ENCODE data around the gene SCG5.
A peak's percentile ranks its signal among the peaks of the same experiment; 100 is the strongest.
"Not testable (repeated sequence)": the region's sequence is repeated elsewhere in the genome, so short reads cannot be mapped to it uniquely, and the experiment has no call there.

Gene SCG5, protein sequence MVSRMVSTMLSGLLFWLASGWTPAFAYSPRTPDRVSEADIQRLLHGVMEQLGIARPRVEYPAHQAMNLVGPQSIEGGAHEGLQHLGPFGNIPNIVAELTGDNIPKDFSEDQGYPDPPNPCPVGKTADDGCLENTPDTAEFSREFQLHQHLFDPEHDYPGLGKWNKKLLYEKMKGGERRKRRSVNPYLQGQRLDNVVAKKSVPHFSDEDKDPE

DNA sequence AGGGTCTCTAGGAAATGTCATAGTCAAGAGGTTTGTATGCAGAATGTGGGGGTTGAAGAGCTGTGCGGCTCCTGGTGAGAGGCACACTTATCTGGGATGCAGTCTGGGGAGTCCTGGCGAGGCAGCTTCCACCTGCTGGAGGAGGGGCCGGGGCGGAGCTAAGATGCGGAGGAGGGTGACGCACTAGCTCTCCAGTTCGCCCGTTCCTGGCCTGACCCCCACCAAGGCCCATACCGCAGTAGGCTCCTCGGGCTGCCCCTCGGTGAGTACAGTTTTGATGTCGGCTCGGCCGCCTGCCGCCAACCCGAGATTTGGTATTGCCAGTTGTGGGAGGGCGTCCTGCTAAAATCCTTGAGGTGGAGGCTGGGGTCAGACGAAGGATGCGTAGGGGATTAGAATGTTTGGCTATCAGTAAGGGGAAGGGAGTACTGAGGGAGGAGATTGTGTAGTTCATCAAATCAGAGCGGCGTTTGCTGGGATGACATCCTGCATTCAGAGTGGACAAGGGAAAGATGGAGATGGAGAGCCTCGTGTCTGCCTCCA is at the start of gene SCG5:
Gene SCG5 (plus strand): TSS at position 194 of the 543 bp plus-strand sequence. CDS start 1,883 bp downstream, outside the sequence.
- intact Hi-C loops (cut with DNase I): no loop called here
- DNase-seq: peak; percentile 60 to 97 (median 82)

DNA sequence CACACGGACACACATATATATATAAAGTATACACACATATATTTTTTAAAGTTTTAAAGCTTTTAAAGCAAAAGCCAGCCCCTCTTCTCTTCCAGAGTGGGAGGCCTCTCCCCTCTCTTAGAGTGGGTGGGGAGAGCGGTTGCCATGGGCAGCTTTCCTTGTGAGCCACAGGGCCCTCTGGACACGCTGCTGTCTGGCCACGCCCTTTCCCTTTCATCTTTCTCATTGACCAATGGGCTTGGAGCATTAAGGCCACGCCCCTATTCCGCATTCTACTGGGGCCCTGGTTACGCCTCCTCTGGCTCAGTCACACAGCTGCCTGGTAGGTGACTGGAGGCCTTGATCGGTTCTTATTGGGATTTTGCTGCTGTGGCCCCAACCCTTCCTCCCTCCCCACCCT is 48.4 kb upstream of the SCG5 start, which contains the start of gene GOLGA8N:
Gene GOLGA8N (plus strand): TSS at position 306 of the 400 bp plus-strand sequence.
- intact Hi-C loops (cut with DNase I); DNase-seq: not testable (repeated sequence)

DNA sequence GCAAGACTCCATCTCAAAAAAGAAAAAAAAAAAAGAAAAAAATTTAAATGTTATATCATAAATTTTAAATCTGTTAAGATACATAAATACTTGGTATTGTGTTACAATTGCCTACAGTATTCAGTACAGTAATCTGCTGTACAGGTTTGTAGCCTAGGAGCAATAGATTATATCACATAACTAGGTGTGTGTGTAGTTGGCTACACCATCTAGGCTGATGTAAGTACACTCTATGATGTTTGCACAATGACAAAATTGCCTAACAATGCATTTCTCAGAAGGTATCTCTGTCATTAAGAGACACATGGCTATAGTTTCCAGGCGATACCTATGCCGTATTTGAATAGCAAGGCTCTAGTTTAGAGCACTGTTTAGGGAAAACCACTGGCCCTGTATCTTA is 32.0 kb upstream of the SCG5 start:
- intact Hi-C loops (cut with DNase I); DNase-seq: not testable (repeated sequence)

DNA sequence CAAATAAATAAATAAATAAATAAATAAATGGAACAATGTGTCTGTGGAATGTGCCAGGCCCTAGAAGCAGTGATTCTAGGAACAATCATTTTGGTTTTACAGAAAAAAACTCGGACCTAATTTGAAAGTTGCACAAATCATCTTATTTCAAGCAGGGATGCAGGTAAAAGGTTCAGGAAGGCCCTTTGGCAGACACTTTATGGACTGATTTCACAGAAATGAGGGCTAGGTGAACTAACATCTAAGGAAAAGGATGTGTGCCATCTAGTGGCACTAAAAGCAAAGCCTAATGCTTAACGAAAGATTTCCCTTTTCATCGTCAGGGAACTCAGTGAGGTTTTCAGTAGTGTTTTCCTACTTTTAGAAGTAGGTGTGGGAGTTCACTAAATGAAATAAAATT is 30.8 kb upstream of the SCG5 start:
- DNase-seq; intact Hi-C loops (cut with DNase I): not testable (repeated sequence)

DNA sequence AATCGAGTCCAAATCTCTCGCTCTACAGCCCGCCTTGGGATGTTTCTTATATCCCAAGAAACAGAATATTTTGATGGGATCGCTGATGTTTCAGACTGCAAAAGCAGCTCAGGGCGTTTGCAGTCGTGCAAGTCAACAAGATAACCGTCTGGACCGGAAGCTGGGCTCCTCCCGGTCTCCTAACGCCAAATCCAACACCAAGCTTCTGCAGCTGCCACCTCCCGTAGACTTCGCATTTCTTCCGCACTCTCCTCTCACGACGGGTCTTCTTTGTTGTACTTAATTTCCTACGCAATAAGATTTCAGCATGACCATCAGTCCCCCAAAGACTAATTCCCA is 26.8 kb upstream of the SCG5 start:
- peak in 5 of 10 donors; percentile 37 to 91 (median 44) for DNase-seq
- intact Hi-C loops (cut with DNase I): not testable (repeated sequence)

DNA sequence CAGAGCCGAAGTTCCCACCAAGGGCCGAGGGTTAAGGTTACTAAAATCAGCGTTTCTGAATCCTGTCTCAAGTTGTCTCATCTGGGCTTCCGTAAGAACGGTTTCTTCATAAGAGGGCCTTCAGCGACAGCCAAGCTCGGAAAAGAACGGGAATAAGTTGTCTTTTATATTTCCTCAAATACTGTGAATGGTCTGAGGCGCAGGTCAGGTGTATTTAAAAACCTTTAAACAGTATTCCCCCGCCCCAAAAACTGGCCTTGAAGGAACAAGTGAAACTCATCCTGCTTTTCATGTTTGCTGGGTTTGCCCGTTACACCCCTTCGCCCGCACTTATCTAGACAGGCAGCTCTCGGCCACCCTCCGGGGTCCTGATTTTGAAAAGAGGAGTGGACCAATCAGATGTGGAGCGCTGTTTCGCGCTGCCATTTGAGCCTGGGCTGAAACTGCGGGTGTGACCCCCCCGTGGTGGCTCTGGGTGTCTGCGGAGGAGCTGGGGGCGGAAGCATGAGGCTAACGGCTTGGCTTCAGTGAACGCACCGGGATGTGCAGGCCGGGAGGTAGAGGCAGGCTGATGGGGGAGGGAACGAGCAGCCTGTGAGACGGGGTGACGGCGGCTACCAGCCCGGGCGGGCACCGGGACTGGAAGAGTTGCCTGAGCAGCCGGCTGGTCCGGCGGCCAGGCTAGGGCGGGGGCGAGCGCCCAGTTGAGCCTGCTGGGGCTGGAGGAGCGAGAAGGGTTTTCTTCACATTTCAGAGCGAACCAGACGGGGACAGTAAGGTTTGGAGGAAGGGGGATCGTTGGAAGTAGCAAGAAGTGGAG is 26.2 kb upstream of the SCG5 start, which contains the start of gene ARHGAP11A:
Gene ARHGAP11A (plus strand): TSS at position 454 of the 820 bp plus-strand sequence. CDS start 708 bp downstream, outside the sequence.
- intact Hi-C loops (cut with DNase I): not testable (repeated sequence)
- DNase-seq: peak; percentile 46 to 95 (median 70)

DNA sequence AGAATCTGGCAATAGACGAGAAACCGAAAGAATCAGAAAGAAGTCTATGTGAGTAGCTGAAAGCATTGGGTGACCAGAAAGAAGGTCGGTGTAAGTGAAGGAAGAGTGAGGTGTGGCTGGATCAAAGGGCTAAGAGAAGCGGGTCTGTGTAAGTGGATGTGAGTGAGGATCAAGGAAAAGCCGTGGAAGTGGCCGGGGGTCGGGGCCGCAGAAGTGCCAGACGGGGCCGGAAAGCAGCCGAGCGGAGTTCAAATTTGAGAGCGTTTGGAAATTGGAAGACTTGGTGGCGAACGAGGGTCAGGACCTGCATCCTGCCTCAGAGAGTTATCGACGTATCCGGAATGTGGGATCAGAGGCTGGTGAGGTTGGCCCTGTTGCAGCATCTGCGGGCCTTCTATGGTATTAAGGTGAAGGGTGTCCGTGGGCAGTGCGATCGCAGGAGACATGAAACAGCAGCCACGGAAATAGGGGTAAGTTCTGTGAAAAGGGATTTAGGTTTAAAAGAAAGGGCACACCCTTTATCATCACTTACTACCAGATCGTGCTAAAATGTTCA is 25.6 kb upstream of the SCG5 start:
- intact Hi-C loops (cut with DNase I): not testable (repeated sequence)
- DNase-seq: peak in 1 of 10 donors; percentile 21

DNA sequence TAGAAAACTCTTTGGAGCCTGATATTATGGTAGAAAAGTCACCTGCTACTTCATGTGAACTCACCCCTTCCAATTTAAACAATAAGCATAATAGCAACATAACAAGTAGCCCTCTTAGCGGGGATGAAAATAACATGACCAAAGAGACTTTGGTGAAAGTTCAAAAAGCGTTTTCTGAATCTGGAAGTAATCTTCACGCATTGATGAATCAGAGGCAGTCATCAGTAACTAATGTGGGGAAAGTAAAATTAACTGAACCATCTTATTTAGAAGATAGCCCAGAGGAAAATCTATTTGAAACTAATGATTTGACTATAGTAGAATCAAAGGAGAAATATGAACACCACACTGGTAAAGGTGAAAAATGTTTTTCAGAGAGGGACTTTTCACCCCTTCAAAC is 5.1 kb upstream of the SCG5 start:
- no peak for DNase-seq
- intact Hi-C loops (cut with DNase I): no loop called here

DNA sequence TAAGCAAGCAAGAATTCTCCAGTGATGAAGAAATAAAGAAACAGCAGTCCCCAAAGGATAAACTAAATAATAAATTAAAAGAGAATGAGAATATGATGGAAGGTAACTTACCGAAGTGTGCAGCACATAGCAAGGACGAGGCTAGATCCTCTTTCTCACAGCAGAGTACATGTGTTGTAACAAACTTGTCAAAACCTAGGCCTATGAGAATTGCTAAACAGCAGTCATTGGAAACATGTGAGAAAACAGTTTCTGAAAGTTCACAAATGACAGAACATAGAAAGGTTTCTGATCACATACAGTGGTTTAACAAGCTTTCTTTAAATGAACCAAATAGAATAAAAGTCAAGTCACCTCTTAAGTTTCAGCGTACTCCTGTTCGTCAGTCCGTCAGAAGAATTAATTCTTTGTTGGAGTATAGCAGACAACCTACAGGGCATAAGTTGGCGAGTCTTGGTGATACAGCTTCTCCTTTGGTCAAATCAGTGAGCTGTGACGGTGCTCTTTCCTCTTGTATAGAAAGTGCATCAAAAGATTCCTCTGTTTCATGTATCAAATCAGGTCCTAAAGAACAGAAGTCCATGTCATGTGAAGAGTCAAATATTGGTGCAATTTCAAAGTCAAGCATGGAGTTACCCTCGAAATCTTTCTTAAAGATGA is 4.5 kb upstream of the SCG5 start:
- intact Hi-C loops (cut with DNase I): no loop called here
- DNase-seq: no peak

DNA sequence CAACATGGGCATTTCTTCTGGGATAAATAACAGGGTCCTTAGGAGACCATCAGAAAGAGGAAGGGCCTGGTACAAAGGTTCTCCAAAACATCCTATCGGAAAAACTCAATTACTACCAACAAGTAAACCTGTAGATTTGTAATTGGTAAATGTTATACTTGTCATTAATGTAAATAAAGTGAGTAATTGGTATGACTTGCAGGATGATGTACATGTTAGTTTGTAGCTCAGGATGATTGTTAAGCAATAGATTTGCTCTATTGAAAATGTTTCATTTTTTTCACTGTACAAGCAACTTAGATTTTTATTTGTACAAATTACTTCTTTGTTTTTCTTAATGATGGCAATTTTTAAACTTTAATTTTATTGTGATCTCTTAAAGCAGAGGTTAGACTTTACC is 3.8 kb upstream of the SCG5 start:
- intact Hi-C loops (cut with DNase I): no loop called here

DNA sequence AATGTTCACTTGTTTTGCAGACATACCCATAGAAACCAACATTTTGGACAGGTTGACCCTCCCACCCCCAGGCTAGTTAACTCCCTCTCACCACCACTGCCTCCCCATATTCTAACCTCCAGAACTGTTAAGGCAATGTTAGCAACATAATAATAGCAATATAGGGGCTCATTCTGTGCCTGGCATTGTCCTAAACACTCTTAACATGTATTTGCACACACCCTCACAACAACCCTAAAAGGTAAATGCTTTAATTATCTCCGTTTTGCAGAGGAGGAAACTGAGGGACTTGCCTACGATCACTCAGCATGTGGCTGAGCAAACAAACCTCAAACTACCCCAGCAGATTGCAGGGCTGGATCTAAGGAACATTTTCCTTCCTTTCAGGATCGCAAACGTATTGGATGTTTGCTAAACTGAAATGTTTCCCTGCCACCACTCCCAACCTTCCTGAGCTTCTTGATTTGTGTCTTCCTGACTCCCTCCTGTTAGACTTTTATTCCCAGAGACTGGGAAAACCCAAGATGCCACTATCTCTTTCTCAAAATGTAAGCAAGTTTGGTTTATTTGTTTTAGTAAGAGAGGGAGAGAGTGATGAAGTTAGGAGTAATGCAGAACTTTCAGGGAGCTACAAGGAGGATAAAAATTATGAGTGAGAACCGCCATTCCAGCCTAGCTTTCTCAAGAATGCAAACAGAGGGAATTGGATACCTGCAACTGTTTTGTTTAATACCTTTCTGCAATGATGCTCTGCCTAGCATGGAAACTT is 1.3 kb downstream of the SCG5 start:
- intact Hi-C loops (cut with DNase I): no loop called here
- DNase-seq: no peak

More for the DNA sequence above, 3.8 kb upstream of the SCG5 start:
- DNase-seq: no peak

DNA sequence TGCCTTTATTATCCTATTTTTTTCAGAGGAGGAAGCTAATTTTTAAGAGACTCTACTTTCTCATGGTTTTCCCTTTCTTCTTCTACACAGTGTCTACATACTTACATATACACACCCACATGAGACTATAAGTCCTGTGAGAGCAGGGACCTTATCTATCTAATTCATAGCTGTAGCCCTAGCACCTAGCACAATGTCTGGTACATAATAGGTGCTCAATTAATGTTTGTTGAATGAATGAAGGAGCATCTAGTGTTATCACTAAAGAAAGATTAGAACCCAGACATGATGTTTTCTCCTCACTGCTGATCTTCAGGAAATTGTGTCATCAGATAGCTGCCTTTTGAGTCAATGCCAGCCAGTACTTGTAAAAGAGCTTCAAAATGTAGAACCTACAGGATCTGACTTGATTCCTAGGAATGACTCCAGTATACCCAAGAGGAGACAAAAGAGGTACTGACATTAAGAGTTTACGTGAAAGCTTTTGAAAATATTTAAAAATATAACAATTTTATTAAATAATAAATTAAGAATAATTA is 2.5 kb downstream of the SCG5 start:
- DNase-seq: no peak
- intact Hi-C loops (cut with DNase I): no loop called here

DNA sequence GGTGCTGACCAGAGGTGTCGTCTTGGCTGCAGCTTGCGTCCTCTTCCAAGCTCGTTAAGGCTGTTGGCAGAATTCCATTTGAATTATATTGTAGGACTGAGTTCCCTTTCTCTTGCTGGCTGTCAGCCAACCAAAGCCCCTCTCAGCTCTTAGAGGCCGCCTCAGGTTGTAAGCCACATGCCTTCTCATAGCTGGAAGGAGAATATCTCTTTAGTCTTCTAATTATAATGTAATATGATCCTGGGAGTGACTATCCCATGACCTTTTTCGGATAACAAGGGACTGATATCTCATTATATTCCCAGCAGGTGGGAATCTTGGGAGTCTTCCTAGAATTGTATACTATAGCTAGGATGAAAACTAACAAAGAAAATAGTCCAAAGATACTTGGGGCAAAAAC is 4.8 kb downstream of the SCG5 start:
- intact Hi-C loops (cut with DNase I): no loop called here
- DNase-seq: no peak

DNA sequence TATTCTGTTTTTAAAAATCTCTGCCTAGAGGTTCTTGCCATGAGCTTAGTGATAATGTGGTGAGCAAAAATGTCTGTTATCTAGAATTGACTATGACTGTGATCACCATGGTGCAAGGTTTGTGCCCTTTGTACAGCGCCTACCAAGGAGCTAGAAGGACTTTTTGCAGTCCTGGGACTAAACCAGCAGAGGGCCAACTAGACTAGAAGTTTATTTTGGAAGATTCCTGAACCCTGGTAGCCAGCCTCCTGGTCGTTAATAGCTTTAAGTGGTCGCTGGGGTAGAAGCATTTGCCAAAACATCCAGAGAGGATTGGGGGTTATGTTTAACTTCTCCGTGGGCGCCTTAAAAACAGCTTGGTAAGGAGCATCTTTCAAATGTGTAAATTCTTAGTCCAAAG is 7.8 kb downstream of the SCG5 start:
- DNase-seq: no peak
- intact Hi-C loops (cut with DNase I): no loop called here

DNA sequence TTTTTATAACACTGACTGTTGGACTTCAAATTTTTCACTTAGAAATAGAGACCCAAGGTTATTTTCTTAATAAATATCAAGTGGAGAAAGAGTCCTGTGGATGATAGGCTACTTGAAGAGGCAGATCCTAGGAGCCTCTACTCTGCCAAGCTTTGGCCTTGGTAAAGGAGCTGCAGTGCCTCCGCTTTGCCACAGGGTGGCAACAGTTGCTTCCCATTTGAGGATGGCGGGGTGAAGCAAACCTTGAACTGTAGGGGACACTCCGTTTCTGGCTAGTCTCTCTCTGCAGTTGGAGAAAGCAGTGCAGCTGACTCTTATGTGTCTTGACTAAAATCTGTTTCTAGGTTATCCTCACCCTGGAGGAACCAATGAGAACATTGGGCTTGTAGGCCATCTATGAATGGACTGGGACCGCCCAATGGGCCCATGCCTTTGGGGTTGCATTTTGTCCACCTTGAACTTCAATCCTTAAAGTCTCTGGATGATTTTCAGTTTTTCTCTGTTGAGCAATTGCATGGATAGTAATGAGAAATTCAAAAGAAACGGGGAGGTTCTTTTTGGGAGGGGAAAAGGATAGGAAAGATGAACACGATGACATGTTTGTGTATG is 9.8 kb downstream of the SCG5 start:
- intact Hi-C loops (cut with DNase I): no loop called here
- DNase-seq: peak in 8 of 10 donors; percentile 45 to 93 (median 55)

DNA sequence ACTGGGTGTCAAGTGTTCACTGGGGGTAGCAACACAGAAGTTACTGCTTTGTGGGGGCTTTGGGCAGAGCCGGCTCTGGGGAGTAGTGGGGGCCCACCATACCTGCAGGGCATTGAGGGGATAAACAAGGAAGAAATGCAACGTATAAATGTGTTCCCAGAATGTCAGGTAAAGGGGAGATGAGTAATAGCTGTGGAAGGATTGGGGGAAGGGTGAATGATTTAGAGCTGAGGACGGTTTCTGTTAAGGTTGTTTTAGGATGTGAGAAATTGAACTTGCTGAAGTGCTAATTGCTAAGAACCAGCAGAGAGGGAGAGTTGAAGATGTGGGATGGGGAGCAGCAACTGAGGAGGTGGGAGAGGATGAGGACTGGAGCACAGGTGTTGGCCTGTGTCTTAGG is 10.7 kb downstream of the SCG5 start:
- no peak for DNase-seq
- intact Hi-C loops (cut with DNase I): no loop called here

DNA sequence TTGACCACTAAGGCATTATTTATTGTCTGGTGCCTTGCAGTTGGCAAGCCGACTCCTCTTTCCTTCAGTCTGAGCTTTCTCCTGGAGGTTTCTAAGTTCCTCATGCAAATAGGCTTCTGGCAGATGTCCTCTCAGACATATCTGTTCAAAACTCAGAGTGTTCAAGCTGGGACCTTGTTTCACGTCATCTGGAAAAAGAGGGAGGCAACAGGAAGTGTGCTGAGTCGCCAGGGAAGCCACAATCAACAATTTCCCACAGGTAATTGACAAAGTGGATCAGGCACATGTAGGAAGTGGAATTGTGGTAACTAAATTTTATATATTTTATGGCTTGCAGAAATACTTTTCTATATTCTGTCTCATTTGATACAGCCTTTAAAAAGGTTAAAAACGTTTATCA is 14.6 kb downstream of the SCG5 start:
- no peak for DNase-seq
- intact Hi-C loops (cut with DNase I): no loop called here

DNA sequence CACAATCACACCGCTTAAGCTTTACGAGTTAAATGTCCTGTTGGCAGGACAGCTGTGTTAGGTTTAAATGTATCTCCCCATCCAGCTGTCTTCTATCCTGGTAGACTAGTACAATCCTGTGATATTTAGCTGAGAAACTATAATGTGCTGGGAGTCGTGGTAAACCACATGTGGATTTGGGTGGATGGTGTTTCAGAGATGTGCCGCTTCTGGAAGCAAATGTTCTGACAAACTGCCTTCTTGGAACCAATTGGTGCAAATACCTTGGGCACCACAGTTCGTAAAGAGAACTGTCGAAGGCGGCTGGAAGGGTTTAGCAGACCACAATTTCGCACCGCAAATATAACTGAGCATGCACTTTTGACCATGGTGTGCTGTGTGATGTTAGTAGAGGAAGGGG is 15.0 kb downstream of the SCG5 start:
- no peak for DNase-seq
- intact Hi-C loops (cut with DNase I): no loop called here

DNA sequence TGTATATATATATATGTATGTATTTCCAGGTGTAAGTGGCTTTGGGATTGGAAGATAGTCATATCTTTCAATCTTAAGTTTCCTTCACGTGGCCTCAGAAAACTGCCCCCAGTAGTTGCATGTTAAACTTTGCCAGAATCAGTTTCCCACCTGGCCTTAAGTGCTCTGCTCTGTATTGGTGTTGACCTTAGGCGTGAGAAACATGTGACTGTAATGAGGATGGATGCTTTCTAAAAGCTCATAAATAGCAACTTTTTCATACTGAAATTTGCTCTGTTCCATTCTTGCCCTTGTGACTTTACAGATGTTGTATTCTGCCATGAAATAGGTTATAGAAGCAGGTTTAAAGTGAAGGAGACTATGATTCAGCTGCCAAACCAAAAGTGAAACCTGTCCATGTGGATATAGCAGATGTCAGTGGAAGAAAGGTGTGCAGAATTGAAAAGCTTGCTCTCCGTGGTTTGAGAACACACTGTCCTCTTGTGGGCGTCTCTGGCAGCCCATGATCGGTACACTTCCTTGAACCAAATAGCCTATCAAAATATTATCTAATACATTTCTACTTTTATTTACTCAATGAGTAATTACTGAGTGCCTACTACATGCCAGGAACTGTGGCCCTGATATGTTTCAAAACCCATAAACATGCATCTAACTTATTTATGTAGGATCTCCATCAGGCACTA is 15.8 kb downstream of the SCG5 start:
- intact Hi-C loops (cut with DNase I): no loop called here
- no peak for DNase-seq
